Suprapubic skin (tissue), 4 donors: Measurements from ENCODE around the gene EVL.

Experiments
- CTCF ChIP-seq, 2 donors: fragments of 200-600 bp in 1 of 2; fragments of 450-650 bp in 1 of 2; sonication (generic) in 1 of 2; IDR thresholded peaks; one replicate each; pipeline ENCODE4 v1.5.1; 2016 to 2019; ENCODE audit warnings: antibody characterized with exemption in 2 of 2, mild to moderate bottlenecking in 1 of 2, moderate library complexity in 1 of 2
- EP300 ChIP-seq: sonication (generic); formaldehyde crosslinking; IDR thresholded peaks from one replicate; pipeline ENCODE4 v1.6.1; 2017; ENCODE audit warnings: antibody characterized with exemption
- POLR2A ChIP-seq, 2 donors: fragments of 450-650 bp; IDR thresholded peaks; one replicate each; pipeline ENCODE4 v1.6.1; 2017; ENCODE audit warnings: antibody characterized with exemption in 2 of 2, mild to moderate bottlenecking in 2 of 2, moderate library complexity in 2 of 2
- POLR2AphosphoS5 ChIP-seq, 3 donors: sonication (generic); formaldehyde crosslinking; IDR thresholded peaks; one replicate each; pipeline ENCODE4 v1.6.1; 2017; ENCODE audit warnings: antibody characterized with exemption in 3 of 3

GRCh38 chr14:100130521-100130920 is 65.3 kb downstream of the EVL start:
- TF ChIP-seq POLR2A (IDR thresholded peaks at IDR 0.05), result no peak
- no peak for TF ChIP-seq CTCF (IDR thresholded peaks at IDR 0.05)
- TF ChIP-seq POLR2AphosphoS5 (IDR thresholded peaks at IDR 0.05), result no peak
- no peak for TF ChIP-seq EP300
